HepG2 (cell line): ENCODE measurements around the gene ADAMTSL4. TPM values are rescaled to one million over a fixed set of nuclear protein-coding genes. Genes with fewer than 3 reads are reported as not detected.
A peak's percentile ranks its signal among the peaks of the same experiment; 100 is the strongest.

ENCODE experiments used
- ATAC-seq: fragments of 200-7000 bp; cut with Tn5 transposase; 3 replicates; pipeline ENCODE4 v1.9.1; 2020; ENCODE audit warnings: mild to moderate bottlenecking, moderate library complexity
- BruUV-seq: library from RNA; stranded (reverse); fragments of 400-500 nt; replicated peaks from 2 replicates; lab custom pipeline; 2021; lab: Mats Ljungman, UMichigan
- CTCF ChIA-PET: fragments of 300-600 bp; formaldehyde crosslinking; extraction: SDS; loops from one replicate; lab custom pipeline; 2021; ENCODE audit warnings: low total read pairs, inconsistent platforms, low intra/inter-chr PET ratio; lab: Yijun Ruan, JAX
- POLR2A ChIA-PET: fragments of 350-600 bp; sonication (Branson Sonifier 250); formaldehyde crosslinking; loops from one replicate; lab custom pipeline; 2020; ENCODE audit warnings: antibody characterized with exemption, inconsistent platforms; lab: Yijun Ruan, JAX
- DNase-seq: peaks from one replicate; pipeline ENCODE4 v3.0.0-alpha.2; 2015; ENCODE audit warnings: low spot score
- FAIRE-seq: peaks from 3 replicates; lab custom pipeline; 2011; peaks lifted over from hg19 to GRCh38; lab: Jason Lieb, UNC
- H2AFZ ChIP-seq: one replicate; pipeline ENCODE4 v1.6.1; 2011; ENCODE audit warnings: low read length, inconsistent platforms
- H3K27ac ChIP-seq: fragments of 300-600 bp; 3 replicates; pipeline ENCODE4 v1.8.0; 2011; ENCODE audit warnings: mixed run types, mild to moderate bottlenecking, mixed read lengths, low read length, inconsistent platforms; ENCODE audit not compliant: insufficient read depth; ENCODE audit errors: extremely low read length
- H3K27me3 ChIP-seq, 2 experiments: fragments of 200-600 bp in 1 of 2; 2 replicates in 1 of 2; 3 replicates in 1 of 2; pipeline versions ENCODE4 v1.6.0 to v1.8.0; 2011; ENCODE audit warnings: low read length in 2 of 2, mild to moderate bottlenecking in 2 of 2, moderate library complexity in 2 of 2, inconsistent platforms in 1 of 2; ENCODE audit not compliant: insufficient read depth in 2 of 2, control insufficient read depth in 1 of 2
- H3K36me3 ChIP-seq, 2 experiments: fragments of 200-600 bp in 1 of 2; replicated peaks in 1 of 2; 2 replicates in 1 of 2; 3 replicates in 1 of 2; pipeline versions ENCODE4 v1.5.1 to v1.8.0; 2011; ENCODE audit warnings: low read length in 2 of 2, inconsistent platforms in 1 of 2; ENCODE audit not compliant: insufficient read depth in 2 of 2, control insufficient read depth in 1 of 2
- H3K4me1 ChIP-seq: 2 replicates; pipeline ENCODE4 v1.5.1; 2012; ENCODE audit warnings: low read length, inconsistent platforms; ENCODE audit not compliant: insufficient read depth
- H3K4me2 ChIP-seq: 2 replicates; pipeline ENCODE4 v1.6.0; 2011; ENCODE audit warnings: low read depth, low read length, inconsistent platforms
- H3K4me3 ChIP-seq, 3 experiments: fragments of 200-600 bp in 1 of 3; sonication (generic), shearing (Covaris generic) in 1 of 3; replicated peaks in 1 of 3; 2 replicates each; pipeline ENCODE4 v1.5.1; 2011 to 2016; ENCODE audit warnings: low read length in 3 of 3, inconsistent platforms in 2 of 3, low read depth in 2 of 3, mild to moderate bottlenecking in 2 of 3, control low read depth in 1 of 3, mixed read lengths in 1 of 3; ENCODE audit not compliant: insufficient read depth in 1 of 3
- H3K79me2 ChIP-seq: one replicate; pipeline ENCODE4 v1.6.1; 2011; ENCODE audit warnings: low read length, inconsistent platforms; ENCODE audit not compliant: insufficient read depth
- H3K9ac ChIP-seq: 2 replicates; pipeline ENCODE4 v1.6.0; 2011; ENCODE audit warnings: mild to moderate bottlenecking, low read depth, low read length, inconsistent platforms; ENCODE audit not compliant: insufficient read depth
- H3K9me3 ChIP-seq: 2 replicates; pipeline ENCODE4 v1.5.1; 2012; ENCODE audit warnings: mild to moderate bottlenecking, low read length
- H4K20me1 ChIP-seq: 2 replicates; pipeline ENCODE4 v1.6.0; 2011; ENCODE audit warnings: inconsistent platforms, mild to moderate bottlenecking, low read length, moderate library complexity; ENCODE audit not compliant: insufficient read depth
- NAIF1 ChIP-seq: sonication (generic); formaldehyde crosslinking; IDR thresholded peaks from 2 replicates; pipeline ENCODE4 v1.5.0; 2020; ENCODE audit warnings: mild to moderate bottlenecking, missing genetic modification reagents, borderline replicate concordance
- NR3C1 ChIP-seq: sonication (generic); formaldehyde crosslinking; IDR thresholded peaks from 2 replicates; pipeline ENCODE4 v1.4.0; 2020; ENCODE audit warnings: missing genetic modification reagents
- POGZ ChIP-seq: sonication (generic); formaldehyde crosslinking; IDR thresholded peaks from 2 replicates; pipeline ENCODE4 v1.4.0; 2020; ENCODE audit warnings: mild to moderate bottlenecking, missing genetic modification reagents
- TMF1 ChIP-seq: sonication (generic); formaldehyde crosslinking; IDR thresholded peaks from 2 replicates; pipeline ENCODE4 v1.8.1; 2022; ENCODE audit warnings: low read depth, missing genetic modification reagents
- U2AF2 ChIP-seq: fragments of 200-400 bp; formaldehyde crosslinking; IDR thresholded peaks from 2 replicates; pipeline ENCODE4 v1.6.1; 2017; ENCODE audit warnings: low read depth, mild to moderate bottlenecking, low read length
- ZNF3 ChIP-seq: IDR thresholded peaks from 2 replicates; pipeline ENCODE4 v1.7.0; 2017; ENCODE audit warnings: inconsistent platforms
- ZNF317 ChIP-seq: sonication (generic); formaldehyde crosslinking; IDR thresholded peaks from 2 replicates; pipeline ENCODE4 v1.5.0; 2020; ENCODE audit warnings: mild to moderate bottlenecking, missing genetic modification reagents
- ZNF350 ChIP-seq: sonication (generic); formaldehyde crosslinking; IDR thresholded peaks from 2 replicates; pipeline ENCODE4 v1.4.0; 2020; ENCODE audit warnings: mild to moderate bottlenecking, low read depth, missing genetic modification reagents, borderline replicate concordance
- ZNF878 ChIP-seq: sonication (generic); formaldehyde crosslinking; IDR thresholded peaks from 2 replicates; pipeline ENCODE4 v1.8.1; 2023; ENCODE audit warnings: mild to moderate bottlenecking, missing genetic modification reagents, moderate library complexity
- ZNF891 ChIP-seq: sonication (generic); formaldehyde crosslinking; IDR thresholded peaks from 2 replicates; pipeline ENCODE4 v1.5.0; 2020; ENCODE audit warnings: mild to moderate bottlenecking, missing genetic modification reagents
- ZSCAN21 ChIP-seq: sonication (generic); formaldehyde crosslinking; IDR thresholded peaks from 2 replicates; pipeline ENCODE4 v1.8.0; 2022; ENCODE audit warnings: mild to moderate bottlenecking, missing genetic modification reagents, moderate library complexity, borderline replicate concordance
- WGBS: methylation state at CpG from one replicate; pipeline ENCODE4 v1.1.6; 2017; ENCODE audit warnings: low lambda C conversion rate; 5-methylcytosine and 5-hydroxymethylcytosine counted together
- in situ Hi-C: cut with HindIII; loops from 2 replicates; pipeline ENCODE4 v1.10.0; 2017; ENCODE audit warnings: low pct_unique_long_range_greater_than_20kb; ENCODE audit not compliant: extremely low pct_ligation_motif_present
- intact Hi-C: fragments of 100-400 bp; cut with micrococcal nuclease; formaldehyde crosslinking; loops from one replicate; pipeline ENCODE4 v1.10.0; 2022; ENCODE audit not compliant: unreplicated experiment
- polyA plus RNA-seq, 8 experiments: library from polyadenylated mRNA; depleted of rRNA in 3 of 8; stranded (reverse) in 7 of 8; unstranded in 1 of 8; fragments of >200 nt; fragmentation: Illumina TruSeq in 4 of 8; extraction: Trizol in 4 of 8; gene quantifications; 2 replicates each; pipeline versions ENCODE4 v1.2.1 to v1.2.3, GENCODE V29; 2011 to 2016; ENCODE audit warnings: low read depth in 4 of 8, missing spikeins in 1 of 8, mixed read lengths in 1 of 8; ENCODE audit not compliant: insufficient read depth in 1 of 8
- total RNA-seq, 5 experiments: library from RNA; depleted of rRNA; stranded (reverse); fragments of >200 nt; fragmentation: Illumina TruSeq; extraction: Trizol; gene quantifications; 2 replicates each; pipeline ENCODE4 v1.2.3, GENCODE V29; 2016; ENCODE audit warnings: low read depth in 1 of 5
- TF ChIP-seq, protein P1 (sequence below): sonication (generic); formaldehyde crosslinking; IDR thresholded peaks from 2 replicates; pipeline ENCODE4 v1.4.0; 2020; ENCODE audit warnings: missing genetic modification reagents
- TF ChIP-seq, protein P2 (sequence below): conservative IDR thresholded peaks from 2 replicates; pipeline ENCODE4 v1.6.1; 2018; ENCODE audit warnings: missing genetic modification reagents
- TF ChIP-seq, protein P3 (sequence below): sonication (generic); formaldehyde crosslinking; IDR thresholded peaks from 2 replicates; pipeline ENCODE4 v1.5.1; 2020; ENCODE audit warnings: mild to moderate bottlenecking, moderate library complexity, missing genetic modification reagents
- TF ChIP-seq, protein P4 (sequence below): sonication (generic); formaldehyde crosslinking; IDR thresholded peaks from 2 replicates; pipeline ENCODE4 v1.4.0; 2020; ENCODE audit warnings: missing genetic modification reagents

Gene ADAMTSL4
- total and polyA plus RNA-seq, 2 of the 13 experiments (the other 11 are each of a cell fraction or from before 2014, with no cell fraction given), result 3.9 to 16.4 TPM

DNA sequence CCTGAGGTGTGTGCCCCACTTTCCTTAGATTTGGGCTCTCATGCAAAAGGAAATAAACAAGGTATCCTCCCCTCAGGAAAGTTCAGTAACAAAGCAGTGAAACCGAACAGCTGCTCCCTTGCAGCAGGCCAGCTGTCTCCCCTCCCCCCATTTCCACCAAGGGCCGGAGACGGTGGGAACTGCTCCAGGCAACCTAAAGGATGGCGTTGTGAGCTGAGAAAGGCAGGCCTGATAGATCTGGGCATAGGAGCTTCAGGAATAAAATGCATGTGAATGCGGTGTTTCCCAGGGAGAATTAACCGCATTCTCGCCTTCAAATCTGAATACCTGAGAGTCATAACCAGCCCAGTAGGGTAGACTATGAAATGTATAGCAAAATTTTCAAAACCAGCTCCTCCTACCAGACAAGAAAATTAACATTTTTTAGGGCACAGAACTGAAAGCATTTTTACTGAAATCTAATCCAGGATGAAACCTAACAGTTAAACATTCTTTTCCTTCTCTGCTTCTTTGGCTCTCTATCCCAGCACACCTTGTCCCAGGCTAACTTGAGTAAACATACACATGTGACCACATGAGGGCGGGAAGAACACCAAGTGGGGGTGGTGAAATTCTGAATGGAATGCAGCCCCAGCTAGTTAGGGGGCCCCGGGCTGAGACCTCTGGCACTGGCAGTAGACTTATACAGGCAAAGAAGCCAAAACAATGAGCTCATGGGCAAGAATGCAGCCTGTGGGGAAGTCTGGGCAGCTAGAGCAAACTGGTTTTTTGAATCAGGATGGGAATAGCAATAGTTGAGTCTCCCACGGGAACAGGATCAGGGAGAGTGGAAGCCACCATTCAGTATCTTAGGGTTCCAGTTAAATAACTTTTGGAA is 18.7 kb downstream of the ADAMTSL4 start:
- Histone ChIP-seq H3K4me3 (peak overlapping the region in 2 of 3 experiments; percentile 5 to 38; a peak in 3 of 6 replicates), H3K27me3 (no peaks in the 10 kb centered on the region), H4K20me1 (peaks cover 13% of the 10 kb centered on the region), H3K79me2 (peaks cover 35% of the 10 kb centered on the region), H2AFZ (no peak overlapping the region), H3K4me2 (peak overlapping the region; percentile 77), H3K9ac (peak overlapping the region; percentile 45), H3K36me3 (peaks cover 0 to 2% of the 10 kb centered on the region in 2 experiments; a peak in 1 of 5 replicates), H3K9me3 (no peaks in the 10 kb centered on the region), H3K27ac (peak overlapping the region; percentile 65), H3K4me1 (peaks cover 78% of the 10 kb centered on the region)
- in situ Hi-C loops, result no loop called here
- DNase-seq (peak; percentile 95), ATAC-seq (peak; percentile 76), FAIRE-seq (peak; percentile 75)
- intact Hi-C loops, result loop anchor here (1.0 kb wide), 1 partner anchor 9 kb away; no protein-coding TSS in a partner anchor
- BruUV-seq, result no TSS peak
- POLR2A ChIA-PET, result interaction anchor here (0.6 to 13.0 kb wide), 14 partner anchors 8 to 408 kb away, joined by 3 to 469 read pairs (median 4); partner anchors contain the start of genes ENSA, FALEC, MCL1 and RPRD2
- WGBS, result 15% methylated on average over 10 of the region's 10 CpGs
- CTCF ChIA-PET, result no interaction called here
- no peak for TF ChIP-seq POGZ (CRISPR knock-in tag)
- peak; percentile 40; the same call in 1 of the 2 replicates for TF ChIP-seq ZNF350 (CRISPR knock-in tag)
- no peak for TF ChIP-seq U2AF2
- TF ChIP-seq NAIF1 (CRISPR knock-in tag), result 0 out of 2 replicates have a peak, but pooled peaks have one; percentile 45
- no peak for TF ChIP-seq ZNF317 (CRISPR knock-in tag)
- TF ChIP-seq, protein P1, sequence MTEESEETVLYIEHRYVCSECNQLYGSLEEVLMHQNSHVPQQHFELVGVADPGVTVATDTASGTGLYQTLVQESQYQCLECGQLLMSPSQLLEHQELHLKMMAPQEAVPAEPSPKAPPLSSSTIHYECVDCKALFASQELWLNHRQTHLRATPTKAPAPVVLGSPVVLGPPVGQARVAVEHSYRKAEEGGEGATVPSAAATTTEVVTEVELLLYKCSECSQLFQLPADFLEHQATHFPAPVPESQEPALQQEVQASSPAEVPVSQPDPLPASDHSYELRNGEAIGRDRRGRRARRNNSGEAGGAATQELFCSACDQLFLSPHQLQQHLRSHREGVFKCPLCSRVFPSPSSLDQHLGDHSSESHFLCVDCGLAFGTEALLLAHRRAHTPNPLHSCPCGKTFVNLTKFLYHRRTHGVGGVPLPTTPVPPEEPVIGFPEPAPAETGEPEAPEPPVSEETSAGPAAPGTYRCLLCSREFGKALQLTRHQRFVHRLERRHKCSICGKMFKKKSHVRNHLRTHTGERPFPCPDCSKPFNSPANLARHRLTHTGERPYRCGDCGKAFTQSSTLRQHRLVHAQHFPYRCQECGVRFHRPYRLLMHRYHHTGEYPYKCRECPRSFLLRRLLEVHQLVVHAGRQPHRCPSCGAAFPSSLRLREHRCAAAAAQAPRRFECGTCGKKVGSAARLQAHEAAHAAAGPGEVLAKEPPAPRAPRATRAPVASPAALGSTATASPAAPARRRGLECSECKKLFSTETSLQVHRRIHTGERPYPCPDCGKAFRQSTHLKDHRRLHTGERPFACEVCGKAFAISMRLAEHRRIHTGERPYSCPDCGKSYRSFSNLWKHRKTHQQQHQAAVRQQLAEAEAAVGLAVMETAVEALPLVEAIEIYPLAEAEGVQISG (CRISPR knock-in tag), result peak; percentile 60
- TF ChIP-seq ZNF878 (CRISPR knock-in tag), result no peak
- TF ChIP-seq, protein P2, sequence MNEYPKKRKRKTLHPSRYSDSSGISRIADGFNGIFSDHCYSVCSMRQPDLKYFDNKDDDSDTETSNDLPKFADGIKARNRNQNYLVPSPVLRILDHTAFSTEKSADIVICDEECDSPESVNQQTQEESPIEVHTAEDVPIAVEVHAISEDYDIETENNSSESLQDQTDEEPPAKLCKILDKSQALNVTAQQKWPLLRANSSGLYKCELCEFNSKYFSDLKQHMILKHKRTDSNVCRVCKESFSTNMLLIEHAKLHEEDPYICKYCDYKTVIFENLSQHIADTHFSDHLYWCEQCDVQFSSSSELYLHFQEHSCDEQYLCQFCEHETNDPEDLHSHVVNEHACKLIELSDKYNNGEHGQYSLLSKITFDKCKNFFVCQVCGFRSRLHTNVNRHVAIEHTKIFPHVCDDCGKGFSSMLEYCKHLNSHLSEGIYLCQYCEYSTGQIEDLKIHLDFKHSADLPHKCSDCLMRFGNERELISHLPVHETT (CRISPR knock-in tag), result no peak
- TF ChIP-seq ZNF891 (CRISPR knock-in tag), result no peak
- no peak for TF ChIP-seq TMF1
- TF ChIP-seq ZNF3 (CRISPR knock-in tag), result no peak
- no peak for TF ChIP-seq NR3C1 (CRISPR knock-in tag)
- TF ChIP-seq, protein P3, sequence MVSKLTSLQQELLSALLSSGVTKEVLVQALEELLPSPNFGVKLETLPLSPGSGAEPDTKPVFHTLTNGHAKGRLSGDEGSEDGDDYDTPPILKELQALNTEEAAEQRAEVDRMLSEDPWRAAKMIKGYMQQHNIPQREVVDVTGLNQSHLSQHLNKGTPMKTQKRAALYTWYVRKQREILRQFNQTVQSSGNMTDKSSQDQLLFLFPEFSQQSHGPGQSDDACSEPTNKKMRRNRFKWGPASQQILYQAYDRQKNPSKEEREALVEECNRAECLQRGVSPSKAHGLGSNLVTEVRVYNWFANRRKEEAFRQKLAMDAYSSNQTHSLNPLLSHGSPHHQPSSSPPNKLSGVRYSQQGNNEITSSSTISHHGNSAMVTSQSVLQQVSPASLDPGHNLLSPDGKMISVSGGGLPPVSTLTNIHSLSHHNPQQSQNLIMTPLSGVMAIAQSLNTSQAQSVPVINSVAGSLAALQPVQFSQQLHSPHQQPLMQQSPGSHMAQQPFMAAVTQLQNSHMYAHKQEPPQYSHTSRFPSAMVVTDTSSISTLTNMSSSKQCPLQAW (CRISPR knock-in tag), result no peak
- TF ChIP-seq, protein P4, sequence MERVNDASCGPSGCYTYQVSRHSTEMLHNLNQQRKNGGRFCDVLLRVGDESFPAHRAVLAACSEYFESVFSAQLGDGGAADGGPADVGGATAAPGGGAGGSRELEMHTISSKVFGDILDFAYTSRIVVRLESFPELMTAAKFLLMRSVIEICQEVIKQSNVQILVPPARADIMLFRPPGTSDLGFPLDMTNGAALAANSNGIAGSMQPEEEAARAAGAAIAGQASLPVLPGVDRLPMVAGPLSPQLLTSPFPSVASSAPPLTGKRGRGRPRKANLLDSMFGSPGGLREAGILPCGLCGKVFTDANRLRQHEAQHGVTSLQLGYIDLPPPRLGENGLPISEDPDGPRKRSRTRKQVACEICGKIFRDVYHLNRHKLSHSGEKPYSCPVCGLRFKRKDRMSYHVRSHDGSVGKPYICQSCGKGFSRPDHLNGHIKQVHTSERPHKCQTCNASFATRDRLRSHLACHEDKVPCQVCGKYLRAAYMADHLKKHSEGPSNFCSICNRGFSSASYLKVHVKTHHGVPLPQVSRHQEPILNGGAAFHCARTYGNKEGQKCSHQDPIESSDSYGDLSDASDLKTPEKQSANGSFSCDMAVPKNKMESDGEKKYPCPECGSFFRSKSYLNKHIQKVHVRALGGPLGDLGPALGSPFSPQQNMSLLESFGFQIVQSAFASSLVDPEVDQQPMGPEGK, result peak; percentile 99
- TF ChIP-seq ZSCAN21, result no peak
